Inflammatory macrophage (primary cell): ENCODE data around the gene LDLRAD3.
A peak's percentile ranks its signal among the peaks of the same experiment; 100 is the strongest.
"Not testable (repeated sequence)": the region's sequence is repeated elsewhere in the genome, so short reads cannot be mapped to it uniquely, and the experiment has no call there.

Experiments
- DNase-seq, 2 donors: peaks; one replicate each; pipeline ENCODE4 v3.0.0-alpha.2; 2020 to 2022

LDLRAD3 gene

GRCh38 chr11:36019722-36020121, 75.9 kb downstream of the LDLRAD3 start:
- DNase-seq: no peak

- DNase-seq: no peak
These were observed 79.0 kb downstream of the LDLRAD3 start for GRCh38 chr11:36022882-36023281.

GRCh38 chr11:36023922-36024321, 80.1 kb downstream of the LDLRAD3 start:
- no peak for DNase-seq

- no peak for DNase-seq
These were observed 80.9 kb downstream of the LDLRAD3 start for GRCh38 chr11:36024716-36025115.

GRCh38 chr11:36026315-36026968, 82.6 kb downstream of the LDLRAD3 start:
- no peak for DNase-seq

DNA sequence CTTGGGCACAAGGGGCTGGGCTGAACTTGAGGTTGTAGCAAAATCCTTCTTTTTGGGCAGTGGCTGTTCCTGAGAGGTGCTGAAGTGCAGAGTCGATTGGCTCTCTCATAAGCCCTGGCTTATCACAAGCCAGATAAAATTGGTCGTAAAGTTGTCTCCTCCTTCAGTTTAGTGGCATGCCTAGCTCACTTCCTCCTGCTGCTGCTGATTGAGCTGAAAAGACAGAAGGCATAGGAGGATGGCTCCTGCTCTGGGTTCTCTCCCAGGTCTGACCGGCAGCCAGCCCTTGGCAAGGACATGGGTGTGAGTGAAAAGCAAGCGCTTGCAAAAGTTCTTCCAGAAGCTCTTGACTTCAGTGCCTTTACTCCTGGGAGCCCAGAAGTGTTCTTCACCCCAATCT, 83.9 kb downstream of the LDLRAD3 start:
- no peak for DNase-seq

GRCh38 chr11:36029616-36030015, 85.8 kb downstream of the LDLRAD3 start:
- DNase-seq: no peak

DNA sequence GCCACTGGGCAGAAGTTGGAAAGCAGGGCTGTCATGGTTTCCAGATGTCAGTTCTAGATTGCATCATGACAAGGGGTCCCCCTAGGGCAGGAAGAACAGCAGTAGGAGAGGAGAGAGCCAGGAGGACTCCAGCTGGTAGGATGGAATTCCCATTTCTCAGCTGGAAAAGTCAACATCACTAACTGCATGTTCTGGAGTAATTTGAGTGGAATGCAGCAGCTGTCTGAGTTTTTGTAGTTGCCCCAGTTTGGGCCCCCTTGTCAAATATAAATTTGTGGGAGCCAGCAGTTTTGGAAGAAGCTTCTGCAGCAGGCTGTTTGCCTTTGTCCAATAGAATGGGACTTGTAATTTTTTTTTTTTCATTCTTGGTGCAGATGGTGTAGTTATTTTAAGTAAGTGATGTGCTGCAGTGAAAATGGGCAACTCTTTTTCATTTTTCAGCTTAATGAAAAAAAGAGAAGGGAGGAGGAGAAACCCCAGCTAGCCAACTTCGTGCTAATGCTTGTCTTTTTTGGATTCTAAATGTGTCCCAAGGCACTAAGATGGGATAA, 86.9 kb downstream of the LDLRAD3 start:
- no peak for DNase-seq

GRCh38 chr11:36033082-36033751, 89.4 kb downstream of the LDLRAD3 start:
- DNase-seq: no peak

- DNase-seq: no peak
These were observed 90.1 kb downstream of the LDLRAD3 start for GRCh38 chr11:36033936-36034335.

GRCh38 chr11:36034551-36035331, 90.9 kb downstream of the LDLRAD3 start:
- DNase-seq: no peak

GRCh38 chr11:36035454-36035853, 91.6 kb downstream of the LDLRAD3 start:
- no peak for DNase-seq

- no peak for DNase-seq
These were observed 92.1 kb downstream of the LDLRAD3 start for GRCh38 chr11:36035999-36036398.

GRCh38 chr11:36037031-36037430, 93.2 kb downstream of the LDLRAD3 start:
- no peak for DNase-seq

GRCh38 chr11:36038541-36038940, 94.7 kb downstream of the LDLRAD3 start:
- DNase-seq: no peak

- no peak for DNase-seq
These were observed 95.6 kb downstream of the LDLRAD3 start for GRCh38 chr11:36039471-36039870.

DNA sequence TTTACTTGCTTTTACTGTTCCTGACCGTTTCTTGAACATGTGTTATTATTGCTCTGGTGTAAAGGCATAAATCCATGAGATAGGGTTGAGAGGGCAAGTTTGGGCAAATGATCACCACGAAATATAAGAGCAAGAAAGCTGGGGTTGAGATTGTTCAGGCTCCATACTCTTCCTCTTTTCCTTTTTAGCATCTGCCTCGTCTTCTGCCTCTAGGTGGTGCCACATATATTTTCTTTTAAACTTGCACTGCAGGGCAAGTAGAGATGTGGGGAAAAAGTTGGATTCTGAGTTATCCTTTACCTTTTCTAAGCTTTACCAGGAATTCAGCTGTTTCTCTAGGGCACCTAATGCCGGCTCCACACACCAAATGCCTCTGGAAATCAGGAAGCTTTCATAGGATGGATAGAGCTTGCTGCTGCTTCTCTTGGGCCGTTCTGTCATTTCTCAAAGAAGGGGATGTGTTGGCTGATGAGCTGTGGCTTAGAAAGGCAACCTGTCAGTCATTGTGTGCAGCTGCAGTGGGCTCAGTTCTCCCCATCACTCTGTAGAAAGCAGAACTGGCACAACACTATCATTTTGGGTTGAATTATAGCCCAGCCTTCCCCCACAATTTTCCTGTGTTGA, 98.2 kb downstream of the LDLRAD3 start:
- DNase-seq: peak; percentile 24 to 29

DNA sequence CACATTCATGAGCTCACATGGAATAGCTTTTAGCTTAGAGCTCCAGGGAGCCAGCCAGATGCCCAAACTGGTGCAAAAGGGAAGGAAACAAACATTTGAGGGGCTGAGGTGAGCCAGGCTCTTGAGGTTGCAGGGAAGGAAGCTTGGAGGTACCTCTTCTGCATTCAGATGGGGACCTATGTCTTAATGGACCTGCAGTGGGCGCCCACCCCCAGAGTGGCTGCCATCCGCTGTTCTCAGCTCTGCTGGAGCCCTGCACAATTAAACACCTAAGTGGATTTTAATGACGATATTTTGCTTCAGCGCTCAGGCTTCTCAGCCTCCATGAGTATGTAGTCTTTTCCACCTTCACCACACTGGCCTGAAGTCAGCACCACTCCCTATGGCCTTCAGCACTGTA, 100.8 kb downstream of the LDLRAD3 start:
- DNase-seq: no peak

- not testable (repeated sequence) for DNase-seq
These were observed 102.1 kb downstream of the LDLRAD3 start for GRCh38 chr11:36045945-36046344.

DNA sequence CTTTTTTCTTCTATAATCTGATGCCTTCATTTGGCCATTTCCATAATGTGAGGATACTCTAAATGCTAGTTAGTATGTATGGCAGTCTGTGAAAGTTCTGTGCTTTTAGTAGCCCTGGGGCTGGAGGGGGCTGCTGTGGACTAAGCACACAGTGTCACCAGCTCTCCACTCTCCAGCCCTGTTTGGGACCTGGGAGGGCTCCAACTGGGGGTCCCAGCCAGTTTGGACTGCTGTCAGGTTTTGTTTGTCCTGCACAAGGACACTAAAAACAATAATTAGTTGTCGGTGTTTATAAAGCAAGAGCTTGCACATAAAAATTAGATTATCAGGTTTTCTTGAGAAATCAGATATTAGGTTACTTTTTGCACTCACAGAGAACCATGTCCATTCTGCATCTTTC, 103.1 kb downstream of the LDLRAD3 start:
- no peak for DNase-seq

- DNase-seq: no peak
These were observed 103.5 kb downstream of the LDLRAD3 start for GRCh38 chr11:36047344-36047743.

DNA sequence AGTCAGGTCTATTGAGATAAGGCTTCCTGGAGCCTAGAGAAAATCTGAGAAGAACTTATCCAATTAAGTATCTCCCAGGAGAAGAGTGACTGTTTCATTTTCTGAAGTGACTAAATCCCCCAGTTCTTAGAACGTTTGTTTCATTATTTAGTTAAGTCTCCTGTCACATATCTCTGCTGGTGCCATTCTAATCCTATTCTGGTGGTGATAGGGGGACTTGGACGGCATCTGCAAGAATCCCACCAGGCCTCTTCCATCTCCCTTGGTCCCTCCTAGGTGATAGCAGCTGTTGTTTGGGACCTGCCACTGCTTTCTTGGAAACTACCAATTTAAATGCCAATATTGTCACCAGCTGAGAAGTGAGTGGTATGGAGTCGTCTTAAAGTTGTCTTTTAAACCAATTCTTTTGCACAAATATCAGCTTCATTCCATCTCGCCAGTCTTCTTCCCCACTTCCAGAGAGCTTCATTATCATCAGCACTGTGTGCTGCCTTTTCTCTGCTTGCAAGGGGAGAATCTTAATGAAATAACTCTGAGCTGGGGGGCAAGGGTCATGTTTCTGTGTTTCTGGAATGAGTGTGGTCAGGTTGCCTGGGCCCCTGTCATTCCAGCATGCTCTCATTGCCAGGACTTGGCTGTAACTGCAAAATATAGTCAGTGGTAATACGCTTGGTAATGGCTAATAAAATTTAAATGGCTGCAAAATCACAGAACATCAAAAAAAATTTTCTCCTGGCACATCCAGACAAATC, 104.8 kb downstream of the LDLRAD3 start:
- no peak for DNase-seq
